HG03135 (cell line): Measurements from ENCODE around the gene CGB7.
"Not testable (repeated sequence)": the region's sequence is repeated elsewhere in the genome, so short reads cannot be mapped to it uniquely, and the experiment has no call there.

Experiments used
- ATAC-seq: cut with Tn5 transposase; IDR thresholded peaks from one replicate; pipeline ENCODE4 v1.9.1; 2021; ENCODE audit warnings: mild to moderate bottlenecking, moderate library complexity; ENCODE audit not compliant: unreplicated experiment

The CGB7 gene

DNA sequence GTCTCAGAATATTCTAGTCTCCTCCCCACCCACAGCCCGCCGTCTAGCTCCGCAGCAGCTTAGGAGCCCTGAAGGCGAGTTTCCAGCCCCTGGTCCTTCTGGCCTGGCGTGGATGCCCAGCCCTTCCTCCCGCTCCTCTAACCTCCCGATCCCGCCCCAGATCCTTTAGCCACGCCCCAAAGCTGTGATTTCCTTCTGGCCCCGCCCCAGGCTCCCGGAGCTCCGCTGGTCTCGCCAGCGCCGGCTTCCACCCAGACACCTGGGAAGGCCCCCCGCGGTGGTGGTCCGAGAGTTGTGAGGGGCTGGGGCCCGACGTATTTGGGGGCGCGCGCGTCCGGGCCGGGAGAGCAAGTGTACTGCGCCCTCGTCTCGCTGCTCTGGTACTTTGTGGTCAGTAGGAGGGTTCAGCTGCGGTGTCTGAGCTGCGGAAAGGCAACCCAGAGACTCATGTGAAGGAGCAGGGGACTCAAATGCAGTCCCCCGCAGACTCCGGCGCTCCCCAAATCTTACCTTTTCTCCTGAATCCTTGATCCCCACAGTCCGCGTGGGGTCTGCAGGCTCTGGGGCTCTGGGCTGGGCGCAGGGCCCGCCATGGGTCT, at the start of gene CGB7:
Gene CGB7 (minus strand): TSS at position 114 of the 599 bp plus-strand sequence. CDS start 2,374 bp downstream, outside the sequence.
- no peak for ATAC-seq

- no peak for ATAC-seq
Observed at GRCh38 chr19:49106648-49107135, 49.1 kb upstream of the CGB7 start.

GRCh38 chr19:49104229-49104864, 46.8 kb upstream of the CGB7 start:
- no peak for ATAC-seq

DNA sequence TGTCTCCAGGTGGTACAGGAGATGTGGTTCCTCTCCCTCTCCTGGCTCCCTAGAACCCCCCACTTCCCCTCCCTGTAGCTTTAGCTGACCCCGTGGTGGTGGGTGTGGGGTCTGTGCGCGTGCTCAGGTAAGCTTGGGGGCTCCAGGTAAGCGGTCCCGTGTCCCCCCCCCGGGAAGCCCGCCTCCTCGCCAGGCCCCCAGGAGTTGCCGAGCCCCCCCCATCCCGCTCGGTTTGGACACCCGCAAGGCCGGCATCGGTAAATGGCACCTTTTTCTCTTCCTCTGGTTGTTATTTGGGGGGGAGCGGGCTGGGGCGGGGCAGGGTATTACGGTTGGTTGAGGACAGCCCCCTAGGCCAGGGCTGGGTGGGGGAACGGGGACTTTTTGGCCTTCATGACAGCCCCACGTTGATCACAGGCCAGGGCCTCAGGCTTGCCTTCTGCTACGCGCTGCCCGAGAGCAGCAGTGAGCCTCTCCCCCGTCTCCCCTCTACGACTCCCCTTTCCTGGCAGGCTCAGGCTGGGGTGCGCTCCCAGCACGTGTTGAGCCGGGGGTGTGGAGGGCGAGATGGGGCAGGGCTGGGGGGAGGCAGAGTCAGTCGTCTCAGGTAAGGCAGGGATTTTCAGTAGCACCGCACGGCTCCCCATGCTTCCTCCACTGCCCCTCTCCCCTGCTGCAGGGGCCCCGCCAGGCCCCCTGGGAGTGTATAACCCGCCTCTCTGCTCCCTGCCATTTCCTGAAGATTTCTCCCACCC, 46.0 kb upstream of the CGB7 start:
- ATAC-seq, result no peak

DNA sequence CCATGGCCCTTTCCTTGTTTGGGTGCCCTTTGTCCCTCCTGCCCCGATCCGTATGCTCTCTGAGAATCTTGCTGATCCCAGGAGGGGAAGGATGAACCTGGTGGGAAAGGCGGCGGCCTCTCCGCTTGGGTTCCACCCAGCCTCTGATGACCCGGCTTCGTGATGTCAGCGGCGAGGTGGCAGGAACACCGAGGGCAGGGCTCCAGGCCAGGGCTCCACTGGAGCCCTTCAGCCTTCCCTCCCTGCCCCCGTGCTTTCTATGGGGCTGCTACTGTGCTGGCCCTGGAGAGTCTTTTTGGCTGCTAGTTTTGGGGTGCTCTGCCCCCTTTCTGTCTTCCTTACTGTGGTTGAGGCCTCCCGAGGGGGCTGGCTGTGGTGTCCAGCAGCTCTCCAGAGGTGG, 44.8 kb upstream of the CGB7 start:
- no peak for ATAC-seq

- no peak for ATAC-seq
Observed at GRCh38 chr19:49101160-49101559, 43.6 kb upstream of the CGB7 start.

DNA sequence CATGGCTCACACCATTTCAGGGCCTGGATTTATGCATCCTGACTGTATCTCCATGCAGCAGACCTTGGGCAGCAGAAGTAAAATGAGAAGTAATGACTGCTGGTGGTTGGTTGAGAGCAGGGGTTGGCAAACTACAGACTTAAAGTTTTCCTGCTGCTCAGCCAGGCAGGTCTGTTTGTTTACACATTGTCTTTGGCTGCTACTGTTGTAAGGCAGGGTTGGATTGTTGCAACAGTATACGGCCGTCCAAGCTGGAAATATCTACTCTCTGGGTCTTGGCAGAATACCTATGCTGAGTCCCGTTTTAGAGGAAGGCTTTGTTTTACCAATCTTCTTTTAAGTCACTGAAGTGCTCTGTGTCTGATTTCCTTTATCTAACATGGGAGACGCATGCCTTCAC, 41.2 kb upstream of the CGB7 start:
- ATAC-seq, result no peak

GRCh38 chr19:49097453-49098288, 40.1 kb upstream of the CGB7 start:
- ATAC-seq, result no peak

- ATAC-seq, result no peak
Observed at GRCh38 chr19:49094505-49095482, 37.2 kb upstream of the CGB7 start.

DNA sequence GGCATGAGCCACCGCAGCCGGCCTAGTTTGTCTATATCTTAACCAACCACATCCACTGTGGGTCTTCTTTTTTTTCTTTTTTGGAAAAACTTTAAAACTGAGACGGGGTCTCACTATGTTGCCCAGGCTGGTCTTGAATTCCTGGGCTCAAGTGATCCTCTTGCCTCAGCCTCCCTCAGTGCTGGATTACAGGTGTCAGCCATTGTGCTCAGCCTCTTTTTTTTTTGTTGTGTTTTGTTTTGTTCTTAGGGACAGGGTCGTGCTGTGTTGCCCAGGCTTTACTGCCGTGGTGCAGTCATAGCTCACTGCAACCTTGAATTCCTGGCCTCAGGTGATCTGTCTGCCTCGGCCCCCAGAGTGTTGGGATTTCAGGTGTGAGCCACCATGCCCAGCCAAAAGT, 35.1 kb upstream of the CGB7 start:
- no peak for ATAC-seq

DNA sequence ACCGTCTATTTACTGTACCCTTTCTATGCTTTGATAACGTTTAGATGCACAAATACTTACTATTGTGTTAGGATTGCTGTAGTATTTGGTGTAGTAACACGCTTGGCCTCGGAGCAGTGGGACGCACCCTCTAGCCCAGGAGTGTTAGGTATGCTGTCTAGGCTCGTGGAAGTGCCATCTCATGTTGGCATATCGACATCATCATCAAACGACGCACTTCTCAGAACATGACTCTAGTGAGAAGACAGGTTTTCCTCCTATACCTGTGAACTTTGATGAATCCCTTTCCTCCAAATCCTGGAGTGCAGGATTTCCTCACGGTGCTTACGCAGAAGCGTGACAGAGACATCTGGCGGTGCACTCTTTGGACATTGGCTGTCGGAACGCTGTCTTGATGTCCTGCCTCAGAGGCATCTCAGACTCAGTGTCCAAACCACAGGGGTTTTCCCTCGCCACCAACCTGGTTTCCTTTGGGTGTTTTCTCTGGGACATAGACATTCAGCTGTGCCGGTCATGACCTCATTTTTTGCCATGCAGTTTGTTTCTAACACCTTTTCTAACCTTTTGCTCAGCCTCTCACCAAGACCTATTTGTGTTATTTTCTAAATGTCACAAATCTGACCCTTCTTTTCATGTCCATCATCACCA, 34.0 kb upstream of the CGB7 start:
- ATAC-seq, result no peak

DNA sequence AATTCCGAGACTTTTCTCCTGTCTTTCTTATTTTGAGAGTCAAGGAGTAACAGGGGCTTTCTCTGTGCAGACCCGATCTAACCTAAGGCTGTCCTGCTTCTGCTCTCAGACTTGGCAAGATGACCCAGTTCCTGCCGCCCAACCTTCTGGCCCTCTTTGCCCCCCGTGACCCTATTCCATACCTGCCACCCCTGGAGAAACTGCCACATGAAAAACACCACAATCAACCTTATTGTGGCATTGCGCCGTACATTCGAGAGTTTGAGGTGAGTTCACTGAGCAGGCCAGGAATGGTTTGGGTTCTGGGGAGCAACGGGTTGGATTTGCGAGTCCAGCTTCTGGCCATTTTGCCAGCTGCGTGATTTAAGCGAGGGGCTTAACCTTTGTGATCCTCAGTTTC, 28.7 kb upstream of the CGB7 start:
- no peak for ATAC-seq

GRCh38 chr19:49085868-49086232, 28.3 kb upstream of the CGB7 start:
- ATAC-seq, result no peak

- peak; percentile 88 for ATAC-seq
Observed at GRCh38 chr19:49085020-49085867, 27.7 kb upstream of the CGB7 start, which contains the start of gene SNRNP70. SNRNP70 (plus strand) TSS chr19:49085451; CDS start chr19:49086415, 964 bp downstream.

DNA sequence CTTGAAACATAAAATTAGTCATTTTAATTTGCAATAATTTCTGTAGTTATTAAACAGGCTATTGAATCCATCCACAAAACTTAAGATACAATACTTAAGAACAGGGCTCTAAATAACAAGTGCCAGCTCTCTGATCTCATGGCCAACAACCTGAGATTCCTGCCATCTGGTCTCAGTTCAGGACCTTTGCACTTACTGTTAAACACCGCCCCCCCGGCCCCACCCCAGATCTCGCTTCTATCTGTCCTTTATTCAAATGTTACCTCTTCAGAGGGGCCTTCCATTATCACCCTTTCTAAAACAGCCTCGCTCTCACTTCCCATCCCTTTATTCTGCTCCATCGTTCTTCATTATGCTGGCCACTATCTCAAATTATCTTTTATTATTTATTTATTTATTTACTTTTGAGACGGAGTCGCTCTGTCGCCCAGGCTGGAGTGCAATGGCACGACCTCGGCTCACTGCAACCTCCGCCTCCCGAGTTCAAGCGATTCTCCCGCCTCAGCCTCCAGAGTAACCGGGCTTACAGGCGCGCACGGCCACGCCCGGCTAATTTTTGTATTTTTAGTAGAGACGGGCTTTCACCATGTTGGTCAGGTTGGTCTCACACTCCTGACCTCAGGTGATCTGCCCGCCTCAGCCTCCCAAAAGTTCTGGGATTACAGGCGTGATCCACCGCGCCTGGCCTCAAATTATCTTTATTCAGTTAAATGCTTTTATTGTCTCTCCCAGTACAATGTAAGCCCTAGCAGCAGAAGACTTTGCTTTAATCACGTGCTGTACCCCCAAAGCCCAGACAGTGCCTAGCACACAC, 26.9 kb upstream of the CGB7 start:
- no peak for ATAC-seq

GRCh38 chr19:49081273-49081672, 23.7 kb upstream of the CGB7 start:
- no peak for ATAC-seq

GRCh38 chr19:49080392-49080791, 22.8 kb upstream of the CGB7 start:
- no peak for ATAC-seq

GRCh38 chr19:49074869-49075268, 17.3 kb upstream of the CGB7 start:
- ATAC-seq, result not testable (repeated sequence)
